Measurements from ENCODE around the gene OR6Y1. TPM values are rescaled to one million over a fixed set of nuclear protein-coding genes. Genes with fewer than 3 reads are reported as not detected.

OR6Y1 gene
- total RNA-seq, 2 donors from 2014 or later, result not detected

GRCh38 chr1:158527190-158527815, 26.9 kb downstream of the OR6Y1 start:
- Histone ChIP-seq H3K4me3 (no peak overlapping the region), H3K9me3 (no peaks in the 10 kb centered on the region), H3K4me1 (no peaks in the 10 kb centered on the region), H3K27ac (no peak overlapping the region), H3K36me3 (replicated peaks in 1 of 2; ENCODE audit: insufficient read depth in 1 of 2, low read depth in 2 of 2) (no peaks in the 10 kb centered on the region), H3K27me3 (no peaks in the 10 kb centered on the region)
- 44 to 47% methylated on average over 2 of the region's 2 CpGs for WGBS, 2 donors
- intact Hi-C loops (cut with DNase I), result no loop called here
- ATAC-seq (no peak), DNase-seq (no peak)
- TF ChIP-seq CTCF (IDR thresholded peaks at IDR 0.05) (peak in 1 of 7 experiments; percentile 41), POLR2A (IDR thresholded peaks at IDR 0.05) (no peak)

- no peak for DNase-seq
- TF ChIP-seq POLR2A (IDR thresholded peaks at IDR 0.05), result no peak
- TF ChIP-seq CTCF (IDR thresholded peaks at IDR 0.05), result no peak
- WGBS, 2 donors, result 46 to 59% methylated on average over 2 of the region's 2 CpGs
- Histone ChIP-seq H3K9me3 (no peaks in the 10 kb centered on the region), H3K36me3 (replicated peaks in 1 of 2; ENCODE audit: insufficient read depth in 1 of 2, low read depth in 2 of 2) (no peaks in the 10 kb centered on the region), H3K27me3 (no peaks in the 10 kb centered on the region), H3K27ac (no peak overlapping the region), H3K4me1 (no peaks in the 10 kb centered on the region), H3K4me3 (no peak overlapping the region)
- intact Hi-C loops (cut with DNase I), result no loop called here
- no peak for ATAC-seq
Measured at GRCh38 chr1:158521666-158522058, 32.5 kb downstream of the OR6Y1 start.

GRCh38 chr1:158520955-158521665, 33.1 kb downstream of the OR6Y1 start:
- WGBS, 2 donors, result 54 to 74% methylated on average over 2 to 3 of the region's 3 CpGs

GRCh38 chr1:158520021-158520420, 34.2 kb downstream of the OR6Y1 start:
- no peak for DNase-seq
- TF ChIP-seq POLR2A (IDR thresholded peaks at IDR 0.05) (no peak), CTCF (IDR thresholded peaks at IDR 0.05) (no peak)
- intact Hi-C loops (cut with DNase I), result no loop called here
- H3K4me3 ChIP-seq, result no peak overlapping the region
- ATAC-seq, result no peak
- no peaks in the 10 kb centered on the region for H3K9me3 ChIP-seq
- H3K27me3 ChIP-seq, result no peaks in the 10 kb centered on the region
- H3K36me3 ChIP-seq (replicated peaks in 1 of 2; ENCODE audit: insufficient read depth in 1 of 2, low read depth in 2 of 2), result no peaks in the 10 kb centered on the region
- 28 to 32% methylated on average over 1 of the region's 1 CpG for WGBS, 2 donors
- H3K27ac ChIP-seq, result no peak overlapping the region
- no peaks in the 10 kb centered on the region for H3K4me1 ChIP-seq

More at GRCh38 chr1:158520955-158521665, 33.1 kb downstream of the OR6Y1 start:
- no peaks in the 10 kb centered on the region for H3K4me1 ChIP-seq
- no peak for ATAC-seq
- no peak for DNase-seq
- no peaks in the 10 kb centered on the region for H3K27me3 ChIP-seq
- no peaks in the 10 kb centered on the region for H3K36me3 ChIP-seq (replicated peaks in 1 of 2; ENCODE audit: insufficient read depth in 1 of 2, low read depth in 2 of 2)
- H3K4me3 ChIP-seq, result no peak overlapping the region
- TF ChIP-seq CTCF (IDR thresholded peaks at IDR 0.05) (no peak), POLR2A (IDR thresholded peaks at IDR 0.05) (no peak)
- no peak overlapping the region for H3K27ac ChIP-seq
- intact Hi-C loops (cut with DNase I), result no loop called here
- H3K9me3 ChIP-seq, result no peaks in the 10 kb centered on the region

- H3K9me3 ChIP-seq, result no peaks in the 10 kb centered on the region
- TF ChIP-seq POLR2A (IDR thresholded peaks at IDR 0.05), result no peak
- TF ChIP-seq CTCF (IDR thresholded peaks at IDR 0.05), result no peak
- H3K36me3 ChIP-seq (replicated peaks in 1 of 2; ENCODE audit: insufficient read depth in 1 of 2, low read depth in 2 of 2), result no peaks in the 10 kb centered on the region
- H3K4me3 ChIP-seq, result no peak overlapping the region
- no peaks in the 10 kb centered on the region for H3K27me3 ChIP-seq
- intact Hi-C loops (cut with DNase I), result no loop called here
- DNase-seq (no peak), ATAC-seq (no peak)
- no peak overlapping the region for H3K27ac ChIP-seq
- H3K4me1 ChIP-seq, result no peaks in the 10 kb centered on the region
Measured at GRCh38 chr1:158516966-158517365, 37.2 kb downstream of the OR6Y1 start.
